ELF-1 (cell line): Measurements from ENCODE around the gene CDK5R1.
"Not testable (repeated sequence)": the region's sequence is repeated elsewhere in the genome, so short reads cannot be mapped to it uniquely, and the experiment has no call there.

Experiments used
- DNase-seq: peaks from one replicate; pipeline ENCODE4 v3.0.0-alpha.2; 2016; ENCODE audit warnings: low read depth, low spot score

Gene CDK5R1

GRCh38 chr17:32516940-32517701 is 30.3 kb downstream of the CDK5R1 start:
- DNase-seq, result no peak

DNA sequence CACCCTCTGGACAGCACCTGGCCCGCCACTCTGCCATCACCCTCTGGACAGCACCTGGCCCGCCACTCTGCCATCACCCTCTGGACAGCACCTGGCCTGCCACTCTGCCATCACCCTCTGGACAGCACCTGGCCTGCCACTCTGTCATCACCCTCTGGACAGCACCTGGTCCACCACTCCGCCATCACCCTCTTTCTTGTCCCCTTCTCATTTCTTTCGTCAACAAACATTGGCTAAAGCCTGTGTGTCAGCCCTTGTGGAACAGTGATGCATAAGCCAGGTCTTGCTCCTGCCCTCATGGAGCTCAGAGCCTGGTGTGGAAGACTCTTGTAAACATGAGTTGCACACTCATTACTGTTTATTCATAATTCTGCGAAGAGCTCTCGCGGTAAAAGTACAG is 31.2 kb downstream of the CDK5R1 start:
- DNase-seq, result no peak

DNA sequence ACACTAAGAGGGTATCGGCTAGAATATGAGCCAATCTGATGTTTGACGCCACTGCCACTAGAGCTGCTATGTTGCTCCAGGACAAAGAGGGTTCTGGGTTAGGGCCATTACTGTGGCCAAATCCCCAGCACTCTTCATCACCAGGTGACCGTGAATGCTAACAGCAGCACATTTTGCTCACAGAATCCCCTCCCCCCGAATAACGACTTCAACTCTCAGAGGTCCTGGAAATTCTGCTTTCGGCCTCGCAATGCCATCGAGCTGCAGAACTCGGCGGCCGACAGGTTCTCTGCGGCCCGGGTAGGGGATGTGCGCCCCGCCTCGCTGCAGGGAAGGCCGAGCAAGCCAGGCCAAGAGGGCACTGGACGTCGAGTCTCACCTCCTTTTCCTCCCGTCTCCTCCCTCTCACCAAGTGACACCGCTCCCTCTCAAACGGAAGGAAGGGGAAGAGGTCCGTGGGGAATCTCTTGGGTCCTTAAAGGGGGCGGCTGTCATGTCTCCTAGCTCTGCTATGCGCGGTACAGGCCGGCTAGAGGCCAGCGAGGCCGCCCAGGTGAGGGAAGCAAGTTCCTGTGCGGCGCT is 31.9 kb downstream of the CDK5R1 start:
- DNase-seq, result no peak

GRCh38 chr17:32519228-32520103 is 32.7 kb downstream of the CDK5R1 start:
- DNase-seq, result peak; percentile 93

DNA sequence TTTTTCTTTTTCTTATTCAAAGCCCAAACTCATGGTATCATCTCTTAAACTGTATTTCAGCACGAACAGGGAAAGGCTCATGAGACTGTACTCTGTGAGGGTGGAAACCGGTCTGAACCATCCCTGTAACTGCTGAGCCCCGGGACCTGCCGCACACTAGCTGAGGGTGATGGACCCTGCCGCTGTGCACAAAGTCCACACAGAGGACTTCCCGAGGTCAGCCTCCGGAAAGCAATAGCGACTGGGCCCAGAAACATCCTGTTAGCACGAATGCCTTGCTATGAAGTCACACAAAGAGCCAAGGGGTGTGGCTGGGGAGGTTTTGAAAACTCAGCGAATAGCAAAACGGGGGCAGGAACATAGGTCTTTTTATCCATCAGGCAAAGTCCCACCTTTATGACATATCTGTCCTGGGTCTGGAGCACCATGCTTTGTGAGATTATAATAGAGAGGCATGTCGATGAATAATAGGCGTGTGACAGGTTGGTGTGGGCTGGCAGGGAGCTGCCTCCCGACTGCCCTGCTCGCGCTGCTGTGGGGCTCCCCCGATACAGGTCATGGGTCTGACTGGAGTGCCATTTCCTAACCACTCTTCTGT is 33.4 kb downstream of the CDK5R1 start:
- DNase-seq, result peak; percentile 48

DNA sequence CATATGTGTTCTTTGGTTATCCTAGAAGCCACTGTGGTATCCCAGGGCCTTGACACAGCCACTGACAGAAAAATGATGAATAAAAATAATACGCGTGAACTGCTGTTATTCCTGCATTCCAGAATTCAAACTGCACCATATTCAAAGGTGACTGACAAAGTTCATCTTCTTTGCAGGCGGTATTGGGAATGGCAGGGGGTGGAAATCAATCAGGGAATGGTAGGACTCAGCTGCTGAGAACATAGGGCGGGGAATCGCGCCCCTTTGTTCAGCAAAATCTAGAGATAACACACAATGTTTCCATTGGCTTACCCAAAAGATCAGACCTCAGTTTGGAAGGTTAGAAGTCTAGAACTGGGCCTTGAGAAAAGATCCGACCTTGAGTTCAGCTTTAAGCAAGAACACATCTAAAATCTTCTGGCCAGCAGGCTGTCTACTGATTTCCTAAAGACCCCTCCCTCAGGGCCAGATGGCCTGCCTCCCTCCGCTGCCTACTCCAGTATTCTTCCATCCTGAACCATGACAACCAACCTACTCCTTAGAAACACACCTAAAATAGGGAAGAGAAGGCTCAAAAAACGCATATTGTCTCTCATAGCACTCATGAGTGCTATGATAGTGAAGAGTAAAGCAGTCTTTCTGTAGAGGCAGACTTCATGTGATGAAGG is 34.1 kb downstream of the CDK5R1 start:
- DNase-seq, result no peak

DNA sequence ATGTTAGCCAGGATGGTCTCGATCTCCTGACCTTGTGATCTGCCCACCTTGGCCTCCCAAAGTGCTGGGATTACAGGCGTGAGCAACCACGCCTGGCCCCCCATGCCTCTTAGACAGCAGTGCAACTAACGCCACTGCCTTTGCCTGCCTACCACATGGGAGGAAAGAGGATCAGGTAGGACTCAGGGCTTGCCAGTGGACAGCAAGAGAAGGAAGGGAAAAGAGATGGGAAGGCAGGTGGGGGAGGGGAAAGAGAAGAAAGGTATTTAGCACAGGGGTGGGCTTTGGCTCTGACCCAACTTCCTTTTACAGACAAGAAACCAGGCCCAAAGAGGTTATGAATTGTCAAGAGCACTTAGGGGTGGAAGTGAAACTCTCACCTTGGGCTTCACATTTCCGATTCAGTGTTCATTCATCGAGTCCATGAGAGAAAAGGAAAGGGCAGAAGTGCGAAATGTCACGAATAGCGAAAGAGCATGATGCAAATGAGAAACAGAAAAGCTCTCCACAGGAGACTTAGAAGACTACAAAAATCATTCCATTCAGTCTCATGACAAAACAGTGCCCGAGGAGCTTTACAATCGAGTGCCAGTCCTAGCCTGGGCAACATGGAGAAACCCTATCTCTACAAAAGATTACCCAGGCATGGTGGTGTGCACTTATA is 36.4 kb downstream of the CDK5R1 start:
- DNase-seq, result no peak

DNA sequence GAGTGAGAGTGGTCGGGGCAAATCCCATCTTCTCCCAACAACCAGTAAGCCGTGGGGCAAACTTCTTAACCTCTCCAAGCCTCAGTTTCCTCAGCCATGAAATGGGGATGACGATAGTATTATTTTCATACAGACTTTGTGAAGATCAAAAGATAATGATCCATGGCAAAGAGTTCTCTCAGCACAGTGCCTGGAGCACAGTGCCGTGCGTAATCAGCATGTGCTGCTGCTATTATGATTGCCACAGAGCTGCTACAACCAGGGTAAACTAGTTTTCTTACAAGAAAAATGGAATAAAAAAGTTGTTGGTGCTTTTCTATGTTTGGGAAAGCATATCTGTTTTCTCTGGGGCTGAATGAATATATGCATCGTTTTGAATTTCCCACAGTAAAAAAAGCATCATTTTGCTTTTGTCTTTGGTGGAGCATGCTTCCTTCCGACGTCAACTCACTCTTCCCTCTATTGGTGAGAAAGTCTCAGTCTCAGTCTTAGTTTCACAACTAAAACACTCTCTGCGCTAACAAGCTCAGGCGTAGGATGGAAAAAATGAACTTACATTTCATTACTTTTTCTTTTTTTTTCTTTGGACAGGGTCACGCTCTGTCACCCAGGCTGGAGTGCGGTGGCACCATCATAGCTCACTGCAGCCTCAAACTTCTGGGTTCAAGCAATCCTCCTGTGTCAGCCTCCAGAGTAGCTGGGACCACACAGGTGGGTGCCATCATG is 37.2 kb downstream of the CDK5R1 start:
- no peak for DNase-seq

- DNase-seq, result not testable (repeated sequence)
Measured at GRCh38 chr17:32524553-32524880, 37.7 kb downstream of the CDK5R1 start.

DNA sequence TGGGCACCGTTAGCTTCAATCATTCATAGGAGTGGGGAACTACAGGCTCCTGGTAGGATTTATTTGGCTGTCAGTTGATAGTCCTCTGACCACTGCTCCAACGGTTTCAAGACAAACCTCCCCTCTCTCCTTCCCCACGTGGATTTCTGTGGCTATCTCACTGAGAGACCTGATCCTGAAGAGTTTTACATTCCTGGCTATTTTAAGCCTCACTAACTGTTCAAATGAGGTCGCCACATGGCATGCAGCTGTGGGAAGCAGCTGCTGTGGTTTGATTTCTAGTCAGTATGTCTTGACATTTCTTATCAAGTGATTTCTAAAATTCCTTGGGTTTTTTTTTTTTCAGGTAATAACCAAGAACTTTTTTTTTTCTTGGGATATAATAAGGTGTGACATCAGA is 38.3 kb downstream of the CDK5R1 start:
- DNase-seq, result no peak

- DNase-seq, result no peak
Measured at GRCh38 chr17:32527146-32527545, 40.4 kb downstream of the CDK5R1 start.

- no peak for DNase-seq
Measured at GRCh38 chr17:32528825-32529224, 42.0 kb downstream of the CDK5R1 start.

DNA sequence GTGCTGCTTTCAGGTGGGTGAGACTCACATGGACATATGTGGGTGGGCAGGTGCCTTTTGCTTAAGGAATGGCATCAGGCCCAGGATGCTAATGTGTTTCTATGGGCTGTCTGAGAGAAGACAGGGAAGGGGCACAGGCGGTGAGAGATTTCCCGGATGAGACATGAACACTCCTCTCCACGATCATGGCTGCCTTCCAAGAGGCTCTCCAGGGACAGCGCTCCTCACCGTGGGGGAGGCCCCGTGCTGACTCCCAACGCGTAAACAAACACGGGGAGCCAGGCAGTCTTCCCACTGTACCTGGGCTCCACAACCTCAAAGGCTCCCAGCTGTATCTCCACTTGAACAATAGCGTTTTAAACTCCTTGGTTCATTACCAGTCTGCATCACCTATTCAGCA is 42.8 kb downstream of the CDK5R1 start:
- no peak for DNase-seq

DNA sequence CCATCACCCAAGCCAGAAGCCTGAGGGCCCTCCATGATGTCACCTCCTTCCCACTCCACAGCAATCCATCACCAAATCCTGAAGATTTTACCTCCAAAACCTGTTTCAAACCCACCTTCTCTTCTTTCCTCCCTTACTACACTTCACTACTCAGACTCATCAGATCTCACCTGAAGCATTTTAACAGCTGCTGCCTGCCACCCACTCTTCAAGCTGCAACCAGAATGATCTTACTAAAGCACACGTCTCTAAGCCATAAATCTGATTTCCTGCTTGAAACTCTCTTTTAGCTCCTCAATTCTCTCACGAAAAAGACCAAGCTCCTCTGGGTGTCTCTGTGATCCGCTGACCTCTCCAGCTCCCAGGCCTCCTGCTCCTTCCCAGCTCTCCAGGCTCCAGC is 46.5 kb downstream of the CDK5R1 start:
- no peak for DNase-seq

- no peak for DNase-seq
Measured at GRCh38 chr17:32536736-32537643, 50.2 kb downstream of the CDK5R1 start.
